Fibroblast of the aortic adventitia (primary cell): ENCODE measurements around the gene SLC3A2. TPM values are rescaled to one million over a fixed set of nuclear protein-coding genes. Genes with fewer than 3 reads are reported as not detected.
"Not testable (repeated sequence)": the region's sequence is repeated elsewhere in the genome, so short reads cannot be mapped to it uniquely, and the experiment has no call there.

Source experiments
- DNase-seq: peaks from one replicate; pipeline ENCODE4 v3.0.0-alpha.2; 2010; ENCODE audit warnings: low read depth
- H3K4me3 ChIP-seq: 2 replicates; pipeline ENCODE4 v1.5.1; 2011; ENCODE audit warnings: low read depth, mild to moderate bottlenecking, control low read depth, low read length, moderate library complexity
- total RNA-seq: library from RNA; depleted of rRNA; stranded (reverse); fragments of >200 nt; gene quantifications from 2 replicates; pipeline ENCODE4 v1.2.3, GENCODE V29; 2012; ENCODE audit warnings: low replicate concordance
- TF ChIP-seq, protein P1 (sequence below): IDR thresholded peaks from 2 replicates; pipeline ENCODE4 v1.5.1; 2011; ENCODE audit warnings: mild to moderate bottlenecking, low read length, control low read depth, inconsistent platforms; ENCODE audit not compliant: insufficient read depth

Gene SLC3A2
- total RNA-seq, 1 donor: 174 TPM

DNA sequence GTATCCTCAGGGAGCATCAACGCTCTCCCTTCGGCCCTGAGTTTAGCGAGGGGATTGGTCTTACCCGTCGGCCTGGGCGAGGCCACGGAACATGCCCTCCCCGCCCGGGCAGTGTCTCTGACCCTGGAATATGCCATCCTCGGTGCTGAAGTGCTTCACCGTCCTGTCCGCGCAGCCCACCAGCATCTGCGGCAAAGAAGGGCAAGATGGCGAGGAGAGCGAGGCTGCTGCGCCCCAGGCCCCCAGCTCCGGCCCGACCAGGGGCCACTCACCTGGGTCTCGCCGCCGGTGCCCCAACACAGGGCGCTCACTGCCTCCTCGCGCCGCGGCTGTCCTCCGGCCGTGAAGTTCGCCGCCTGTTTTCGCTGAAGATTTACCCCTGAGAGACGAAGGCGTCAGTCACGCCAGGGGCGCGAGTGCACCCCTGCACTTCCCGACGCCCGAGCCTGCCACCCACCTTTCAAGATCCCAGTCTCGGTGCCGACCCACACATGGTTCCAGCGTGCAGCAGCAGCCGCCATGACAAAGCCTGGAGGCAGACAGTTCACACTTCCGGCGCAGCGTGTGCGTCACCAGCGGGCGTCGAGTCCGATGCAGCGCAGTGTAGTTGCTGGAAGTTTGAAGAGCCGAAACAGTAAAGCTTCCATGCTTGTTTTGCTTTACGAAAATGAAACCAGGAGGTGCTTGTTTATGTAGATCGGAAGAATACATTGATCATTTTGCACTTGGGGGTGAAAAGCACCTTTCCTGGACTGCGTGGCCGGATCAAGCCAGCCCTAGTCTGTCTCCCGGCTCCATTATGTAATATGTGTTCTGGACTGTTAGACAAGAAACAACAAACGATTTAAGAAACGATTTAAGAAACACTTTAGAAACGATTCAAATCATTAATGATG lies 41.4 kb upstream of the SLC3A2 start, which contains the start of gene WDR74:
Gene WDR74, minus strand, starts transcription at position 541 of the 896 bp plus-strand sequence. Its CDS starts 20 bp downstream, at position 521.
- DNase-seq: peak; percentile 91
- TF ChIP-seq, protein P1, sequence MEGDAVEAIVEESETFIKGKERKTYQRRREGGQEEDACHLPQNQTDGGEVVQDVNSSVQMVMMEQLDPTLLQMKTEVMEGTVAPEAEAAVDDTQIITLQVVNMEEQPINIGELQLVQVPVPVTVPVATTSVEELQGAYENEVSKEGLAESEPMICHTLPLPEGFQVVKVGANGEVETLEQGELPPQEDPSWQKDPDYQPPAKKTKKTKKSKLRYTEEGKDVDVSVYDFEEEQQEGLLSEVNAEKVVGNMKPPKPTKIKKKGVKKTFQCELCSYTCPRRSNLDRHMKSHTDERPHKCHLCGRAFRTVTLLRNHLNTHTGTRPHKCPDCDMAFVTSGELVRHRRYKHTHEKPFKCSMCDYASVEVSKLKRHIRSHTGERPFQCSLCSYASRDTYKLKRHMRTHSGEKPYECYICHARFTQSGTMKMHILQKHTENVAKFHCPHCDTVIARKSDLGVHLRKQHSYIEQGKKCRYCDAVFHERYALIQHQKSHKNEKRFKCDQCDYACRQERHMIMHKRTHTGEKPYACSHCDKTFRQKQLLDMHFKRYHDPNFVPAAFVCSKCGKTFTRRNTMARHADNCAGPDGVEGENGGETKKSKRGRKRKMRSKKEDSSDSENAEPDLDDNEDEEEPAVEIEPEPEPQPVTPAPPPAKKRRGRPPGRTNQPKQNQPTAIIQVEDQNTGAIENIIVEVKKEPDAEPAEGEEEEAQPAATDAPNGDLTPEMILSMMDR: no peak
- H3K4me3 ChIP-seq: peak within 1 kb of the TSS; percentile 95

DNA sequence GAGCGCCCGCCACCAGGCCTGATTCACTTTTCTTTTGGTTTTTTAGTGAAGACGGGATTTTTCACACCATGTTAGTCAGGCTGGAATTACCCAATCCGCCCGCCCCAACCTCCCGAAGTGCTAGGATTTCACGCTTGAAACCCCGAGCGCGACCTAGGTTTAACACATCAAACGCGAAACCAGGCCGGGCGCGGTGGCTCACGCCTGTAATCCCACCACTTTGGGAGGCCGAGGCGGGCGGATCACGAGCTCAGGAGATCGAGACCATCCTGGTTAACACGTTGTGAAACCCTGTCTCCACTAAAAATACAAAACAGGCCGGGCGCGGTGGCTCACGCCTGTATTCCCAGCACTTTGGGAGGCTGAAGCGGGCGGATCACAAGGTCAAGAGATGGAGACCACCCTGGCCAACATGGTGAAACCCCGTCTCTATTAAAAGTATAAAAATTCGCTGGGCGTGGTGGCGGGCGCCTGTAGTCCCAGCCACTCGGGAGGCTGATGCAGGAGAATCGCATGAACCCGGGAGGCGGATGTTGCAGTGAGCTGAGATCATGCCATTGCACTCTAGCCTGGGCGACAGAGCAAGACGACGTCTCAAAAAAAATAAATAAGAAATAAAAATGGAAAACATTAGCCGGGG lies 39.9 kb upstream of the SLC3A2 start:
- DNase-seq: peak; percentile 84
- peak overlapping the region; percentile 95 for H3K4me3 ChIP-seq

DNA sequence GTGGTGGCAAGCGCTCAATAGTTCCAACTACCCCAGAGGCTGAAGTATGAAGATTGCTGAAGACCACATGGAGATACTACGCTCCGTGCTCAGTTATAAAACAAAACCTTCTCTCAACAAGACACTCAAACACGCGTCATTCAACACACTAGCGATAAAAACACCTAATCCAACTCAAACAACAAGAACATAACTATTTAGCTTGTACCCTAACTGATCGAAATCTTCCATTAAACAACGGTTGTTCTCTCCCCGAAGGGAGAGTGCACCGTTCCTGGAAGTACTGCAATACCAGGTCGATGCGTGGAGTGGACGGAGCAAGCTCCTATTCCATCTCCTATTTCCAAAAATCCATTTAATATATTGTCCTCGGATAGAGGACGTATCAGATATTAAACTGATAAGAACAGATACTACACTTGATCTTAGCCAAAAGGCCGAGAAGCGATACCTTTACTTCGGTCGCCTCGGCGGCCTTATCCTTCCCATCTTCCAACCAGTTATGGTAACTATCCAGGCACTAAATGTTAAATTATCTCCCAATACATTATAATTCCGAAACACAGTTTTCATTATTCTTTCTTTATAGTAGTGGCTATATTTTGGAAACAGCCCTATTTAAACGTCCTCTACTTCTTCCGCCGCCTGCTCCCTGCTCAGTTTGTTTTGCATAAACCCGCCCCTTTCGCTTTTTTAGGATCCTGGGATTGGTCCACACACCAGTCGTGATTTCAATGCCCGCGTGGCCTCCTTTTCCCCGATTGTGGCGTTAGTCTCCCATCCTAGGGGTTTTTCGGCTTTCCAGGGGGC lies 39.1 kb upstream of the SLC3A2 start:
- H3K4me3 ChIP-seq: peak overlapping the region; percentile 56
- TF ChIP-seq, protein P1: no peak

DNA sequence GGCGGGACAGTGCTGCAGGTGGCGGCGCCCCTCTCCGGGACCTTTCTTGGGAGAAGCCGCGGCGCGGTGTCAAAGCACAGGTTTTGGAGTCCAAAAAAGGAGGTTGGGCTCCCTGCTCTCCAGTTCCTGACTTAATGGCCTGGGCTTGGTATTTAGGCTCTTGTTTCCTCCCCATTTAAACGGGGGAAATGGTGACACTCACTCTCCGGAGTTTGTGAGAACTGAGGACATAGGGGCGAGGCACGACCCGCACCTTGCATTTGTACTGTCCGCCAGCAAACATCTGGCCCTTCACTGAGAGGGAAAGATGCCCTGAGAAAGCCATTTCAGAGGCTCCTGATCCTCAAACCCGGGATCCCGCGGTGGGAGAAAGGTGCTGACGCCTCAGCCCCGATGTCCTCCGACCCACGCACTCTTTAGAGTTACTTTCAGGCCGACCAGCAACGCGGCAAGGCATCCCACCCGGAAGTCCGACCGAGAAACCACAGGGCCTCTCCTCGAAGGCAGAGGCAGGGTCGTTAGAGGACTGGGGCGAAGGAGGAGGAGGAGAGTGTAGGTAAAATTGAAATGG lies 38.4 kb upstream of the SLC3A2 start:
- DNase-seq: no peak
- H3K4me3 ChIP-seq: peak overlapping the region; percentile 56
- TF ChIP-seq, protein P1: no peak

More for the DNA sequence above, 39.1 kb upstream of the SLC3A2 start:
- peak; percentile 100 for DNase-seq

DNA sequence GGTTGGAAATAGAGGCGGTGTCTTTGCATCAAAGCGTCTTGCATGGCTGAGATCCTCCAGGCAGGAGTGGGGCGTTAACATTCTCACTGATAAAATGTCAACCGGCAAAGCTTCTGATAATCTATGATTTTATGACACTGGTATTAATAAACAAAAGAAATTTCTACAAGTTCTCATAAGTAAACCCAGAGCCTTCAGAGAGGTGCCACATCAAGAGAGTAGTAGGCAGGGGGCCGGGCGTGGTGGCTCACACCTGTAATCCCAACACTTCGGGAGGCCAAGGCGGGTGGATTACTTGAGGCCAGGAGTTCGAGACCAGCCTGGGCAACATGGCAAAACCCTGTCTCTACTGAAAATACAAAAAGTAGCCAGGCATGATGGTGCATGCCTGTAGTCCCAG lies 37.8 kb upstream of the SLC3A2 start:
- not testable (repeated sequence) for H3K4me3 ChIP-seq

DNA sequence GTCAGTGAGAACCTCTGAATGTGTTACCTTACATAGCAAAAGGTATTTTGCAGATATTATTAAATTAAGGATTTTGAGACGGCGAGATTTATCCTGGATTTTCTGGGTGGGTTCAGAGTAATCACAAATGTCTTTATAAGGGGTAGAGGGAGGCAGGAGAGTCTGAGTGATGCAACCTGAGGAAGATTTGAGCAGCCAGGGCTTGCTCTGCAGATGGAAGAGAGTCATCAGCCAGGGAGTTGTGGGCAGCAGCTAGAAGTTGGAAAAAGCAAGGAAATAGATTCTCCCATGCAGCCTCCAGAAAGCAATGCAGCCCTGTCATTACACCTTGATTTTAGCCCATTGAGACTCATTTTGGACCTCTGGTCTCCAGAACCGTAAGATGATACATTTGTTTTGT lies 37.2 kb upstream of the SLC3A2 start:
- H3K4me3 ChIP-seq: no peak overlapping the region
- TF ChIP-seq, protein P1: no peak
- no peak for DNase-seq

More for the DNA sequence above, 37.8 kb upstream of the SLC3A2 start:
- DNase-seq: not testable (repeated sequence)

DNA sequence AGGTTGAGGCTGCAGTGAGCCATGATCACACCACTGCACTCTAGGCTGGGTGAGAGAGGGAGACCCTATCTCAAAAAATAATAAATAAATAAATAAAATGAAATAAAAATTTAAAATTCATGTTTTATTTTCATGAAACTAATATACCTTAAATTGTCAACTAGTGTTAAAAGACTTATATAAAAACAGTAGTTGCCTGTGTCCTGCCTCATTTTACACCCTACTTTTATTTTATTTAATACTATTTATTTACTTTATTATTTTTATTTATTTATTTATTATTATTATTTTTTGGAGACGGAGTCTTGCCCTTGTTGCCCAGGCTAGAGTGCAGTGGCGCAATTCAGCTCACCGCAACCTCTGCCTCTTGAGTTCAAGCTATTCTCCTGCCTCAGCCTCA lies 36.5 kb upstream of the SLC3A2 start:
- TF ChIP-seq, protein P1: no peak
- H3K4me3 ChIP-seq: no peak overlapping the region

More for the DNA sequence above, 36.5 kb upstream of the SLC3A2 start:
- DNase-seq: no peak
